ENCODE results near the gene ADAMTS12.

GRCh38 chr5:33735072-33735471, 156.7 kb downstream of the ADAMTS12 start:
- TF ChIP-seq CTCF (optimal IDR thresholded peaks at IDR 0.05 in 1 of 3, IDR thresholded peaks at IDR 0.05 in 1 of 3, conservative IDR thresholded peaks at IDR 0.05 in 1 of 3; ENCODE audit: extremely low read depth in 1 of 3, insufficient read depth in 2 of 3, low read length in 3 of 3), result no peak
- TF ChIP-seq EZH2 (IDR thresholded peaks at IDR 0.05; ENCODE audit: low read length), result no peak
